ENCODE data around the gene DLD.

GRCh38 chr7:107949443-107949935 is 58.5 kb downstream of the DLD start:
- TF ChIP-seq, protein P1, sequence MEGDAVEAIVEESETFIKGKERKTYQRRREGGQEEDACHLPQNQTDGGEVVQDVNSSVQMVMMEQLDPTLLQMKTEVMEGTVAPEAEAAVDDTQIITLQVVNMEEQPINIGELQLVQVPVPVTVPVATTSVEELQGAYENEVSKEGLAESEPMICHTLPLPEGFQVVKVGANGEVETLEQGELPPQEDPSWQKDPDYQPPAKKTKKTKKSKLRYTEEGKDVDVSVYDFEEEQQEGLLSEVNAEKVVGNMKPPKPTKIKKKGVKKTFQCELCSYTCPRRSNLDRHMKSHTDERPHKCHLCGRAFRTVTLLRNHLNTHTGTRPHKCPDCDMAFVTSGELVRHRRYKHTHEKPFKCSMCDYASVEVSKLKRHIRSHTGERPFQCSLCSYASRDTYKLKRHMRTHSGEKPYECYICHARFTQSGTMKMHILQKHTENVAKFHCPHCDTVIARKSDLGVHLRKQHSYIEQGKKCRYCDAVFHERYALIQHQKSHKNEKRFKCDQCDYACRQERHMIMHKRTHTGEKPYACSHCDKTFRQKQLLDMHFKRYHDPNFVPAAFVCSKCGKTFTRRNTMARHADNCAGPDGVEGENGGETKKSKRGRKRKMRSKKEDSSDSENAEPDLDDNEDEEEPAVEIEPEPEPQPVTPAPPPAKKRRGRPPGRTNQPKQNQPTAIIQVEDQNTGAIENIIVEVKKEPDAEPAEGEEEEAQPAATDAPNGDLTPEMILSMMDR (conservative IDR thresholded peaks at IDR 0.05) = no peak
- TF ChIP-seq ZFX (IDR thresholded peaks at IDR 0.05) = no peak
